Measurements from ENCODE around the gene NOC2L. TPM values are rescaled to one million over a fixed set of nuclear protein-coding genes. Genes with fewer than 3 reads are reported as not detected.

The NOC2L gene
- total and polyA plus RNA-seq, 9 of the 15 experiments (the other 6 are each of a cell fraction or from before 2014, with no cell fraction given), result 4.0 to 410 (median 200) TPM

DNA sequence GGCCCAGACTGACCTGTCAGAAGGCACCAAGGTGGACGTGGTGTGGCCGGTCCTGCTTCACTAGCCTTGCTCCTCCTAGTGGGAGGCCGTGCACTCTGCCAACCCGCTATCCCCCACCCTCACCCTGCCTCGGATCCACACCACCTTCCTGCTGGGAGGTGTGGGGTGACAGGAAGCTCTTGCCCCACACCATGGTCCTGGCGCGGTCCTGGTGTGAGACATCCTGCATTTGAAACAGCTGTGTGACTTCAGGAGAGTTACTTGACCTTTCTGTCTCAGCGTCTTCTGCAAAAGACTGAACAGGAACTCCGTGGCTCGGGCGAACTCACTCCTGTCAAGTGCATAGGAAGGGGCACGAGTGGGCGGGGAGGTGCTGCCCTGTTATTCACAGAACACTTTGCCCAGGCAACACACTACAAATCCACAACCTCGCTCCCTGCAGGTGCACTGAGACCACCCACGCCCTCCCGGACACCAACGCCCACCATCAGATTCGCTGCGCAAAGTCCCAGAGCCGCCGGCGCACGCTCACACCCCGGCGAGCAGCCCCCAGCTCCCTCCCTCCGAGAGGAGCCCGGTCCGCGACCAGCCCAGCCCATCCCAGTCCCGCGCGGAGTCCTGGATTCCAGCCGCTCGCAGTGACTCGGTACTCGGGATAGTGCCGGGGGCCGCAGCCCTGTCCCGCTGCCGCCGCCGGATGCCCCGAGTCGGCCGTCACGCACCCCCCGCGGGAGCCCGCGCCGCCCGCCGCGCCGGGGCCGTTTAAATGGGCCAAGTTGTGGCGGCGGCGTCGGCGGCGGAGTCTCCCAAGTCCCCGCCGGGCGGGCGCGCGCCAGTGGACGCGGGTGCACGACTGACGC is 35.7 kb downstream of the NOC2L start, which contains the start of gene SAMD11 (continued):
- TF ChIP-seq, protein P1, sequence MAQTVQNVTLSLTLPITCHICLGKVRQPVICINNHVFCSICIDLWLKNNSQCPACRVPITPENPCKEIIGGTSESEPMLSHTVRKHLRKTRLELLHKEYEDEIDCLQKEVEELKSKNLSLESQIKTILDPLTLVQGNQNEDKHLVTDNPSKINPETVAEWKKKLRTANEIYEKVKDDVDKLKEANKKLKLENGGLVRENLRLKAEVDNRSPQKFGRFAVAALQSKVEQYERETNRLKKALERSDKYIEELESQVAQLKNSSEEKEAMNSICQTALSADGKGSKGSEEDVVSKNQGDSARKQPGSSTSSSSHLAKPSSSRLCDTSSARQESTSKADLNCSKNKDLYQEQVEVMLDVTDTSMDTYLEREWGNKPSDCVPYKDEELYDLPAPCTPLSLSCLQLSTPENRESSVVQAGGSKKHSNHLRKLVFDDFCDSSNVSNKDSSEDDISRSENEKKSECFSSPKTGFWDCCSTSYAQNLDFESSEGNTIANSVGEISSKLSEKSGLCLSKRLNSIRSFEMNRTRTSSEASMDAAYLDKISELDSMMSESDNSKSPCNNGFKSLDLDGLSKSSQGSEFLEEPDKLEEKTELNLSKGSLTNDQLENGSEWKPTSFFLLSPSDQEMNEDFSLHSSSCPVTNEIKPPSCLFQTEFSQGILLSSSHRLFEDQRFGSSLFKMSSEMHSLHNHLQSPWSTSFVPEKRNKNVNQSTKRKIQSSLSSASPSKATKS (CRISPR knock-in tag; IDR thresholded peaks at IDR 0.05), result no peak
- no peak for TF ChIP-seq ZNF239 (CRISPR knock-in tag; IDR thresholded peaks at IDR 0.05)
- TF ChIP-seq GABPB1 (CRISPR knock-in tag; IDR thresholded peaks at IDR 0.05), result 0 out of 2 replicates have a peak, but pooled peaks have one; percentile 26
- TF ChIP-seq ZNF551 (CRISPR knock-in tag; IDR thresholded peaks at IDR 0.05), result no peak
- peak; percentile 31 for TF ChIP-seq TAF1 (IDR thresholded peaks at IDR 0.05; ENCODE audit: control insufficient read depth, extremely low read depth, insufficient read depth, low read length, severe bottlenecking)
- TF ChIP-seq TGIF2 (CRISPR knock-in tag; IDR thresholded peaks at IDR 0.05), result no peak
- no peak for TF ChIP-seq PYGO2 (tag; IDR thresholded peaks at IDR 0.05)
- no peak for TF ChIP-seq ZNF589 (CRISPR knock-in tag; IDR thresholded peaks at IDR 0.05; ENCODE audit: low read depth)
- TF ChIP-seq ZNF175 (CRISPR knock-in tag; IDR thresholded peaks at IDR 0.05; ENCODE audit: low read depth), result no peak
- TF ChIP-seq RB1 (IDR thresholded peaks at IDR 0.05; ENCODE audit: low read depth), result peak; percentile 95
- TF ChIP-seq SOX6 (IDR thresholded peaks at IDR 0.05), result no peak
- peak; percentile 29 for TF ChIP-seq MEIS2 (IDR thresholded peaks at IDR 0.05; ENCODE audit: partially characterized antibody)
- no peak for TF ChIP-seq NCOA2 (IDR thresholded peaks at IDR 0.05; ENCODE audit: partially characterized antibody in 2 of 2)
- TF ChIP-seq ZNF347 (CRISPR knock-in tag; IDR thresholded peaks at IDR 0.05; ENCODE audit: low read depth), result no peak
- 0 out of 2 replicates have a peak, but pooled peaks have one; percentile 39 for TF ChIP-seq HDAC2 (IDR thresholded peaks at IDR 0.05)
- TF ChIP-seq, protein P2, sequence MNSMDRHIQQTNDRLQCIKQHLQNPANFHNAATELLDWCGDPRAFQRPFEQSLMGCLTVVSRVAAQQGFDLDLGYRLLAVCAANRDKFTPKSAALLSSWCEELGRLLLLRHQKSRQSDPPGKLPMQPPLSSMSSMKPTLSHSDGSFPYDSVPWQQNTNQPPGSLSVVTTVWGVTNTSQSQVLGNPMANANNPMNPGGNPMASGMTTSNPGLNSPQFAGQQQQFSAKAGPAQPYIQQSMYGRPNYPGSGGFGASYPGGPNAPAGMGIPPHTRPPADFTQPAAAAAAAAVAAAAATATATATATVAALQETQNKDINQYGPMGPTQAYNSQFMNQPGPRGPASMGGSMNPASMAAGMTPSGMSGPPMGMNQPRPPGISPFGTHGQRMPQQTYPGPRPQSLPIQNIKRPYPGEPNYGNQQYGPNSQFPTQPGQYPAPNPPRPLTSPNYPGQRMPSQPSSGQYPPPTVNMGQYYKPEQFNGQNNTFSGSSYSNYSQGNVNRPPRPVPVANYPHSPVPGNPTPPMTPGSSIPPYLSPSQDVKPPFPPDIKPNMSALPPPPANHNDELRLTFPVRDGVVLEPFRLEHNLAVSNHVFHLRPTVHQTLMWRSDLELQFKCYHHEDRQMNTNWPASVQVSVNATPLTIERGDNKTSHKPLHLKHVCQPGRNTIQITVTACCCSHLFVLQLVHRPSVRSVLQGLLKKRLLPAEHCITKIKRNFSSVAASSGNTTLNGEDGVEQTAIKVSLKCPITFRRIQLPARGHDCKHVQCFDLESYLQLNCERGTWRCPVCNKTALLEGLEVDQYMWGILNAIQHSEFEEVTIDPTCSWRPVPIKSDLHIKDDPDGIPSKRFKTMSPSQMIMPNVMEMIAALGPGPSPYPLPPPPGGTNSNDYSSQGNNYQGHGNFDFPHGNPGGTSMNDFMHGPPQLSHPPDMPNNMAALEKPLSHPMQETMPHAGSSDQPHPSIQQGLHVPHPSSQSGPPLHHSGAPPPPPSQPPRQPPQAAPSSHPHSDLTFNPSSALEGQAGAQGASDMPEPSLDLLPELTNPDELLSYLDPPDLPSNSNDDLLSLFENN (IDR thresholded peaks at IDR 0.05; ENCODE audit: low read depth in 2 of 2, low read length in 2 of 2), result no peak
- no peak for TF ChIP-seq ZNF282 (CRISPR knock-in tag; IDR thresholded peaks at IDR 0.05)
- TF ChIP-seq SMAD3 (CRISPR knock-in tag; conservative IDR thresholded peaks at IDR 0.05), result no peak
- no peak for TF ChIP-seq FOXA3 (CRISPR knock-in tag; conservative IDR thresholded peaks at IDR 0.05 in 1 of 2, IDR thresholded peaks at IDR 0.05 in 1 of 2)
- peak; percentile 75; the same call in 1 of the 2 replicates for TF ChIP-seq KDM2B (CRISPR knock-in tag; IDR thresholded peaks at IDR 0.05)
- peak; percentile 67; the same call in 1 of the 2 replicates for TF ChIP-seq ZBTB17 (CRISPR knock-in tag; IDR thresholded peaks at IDR 0.05)
- TF ChIP-seq ZNF121 (CRISPR knock-in tag; conservative IDR thresholded peaks at IDR 0.05), result no peak
